ENCODE measurements around the gene CERKL. TPM values are rescaled to one million over a fixed set of nuclear protein-coding genes. Genes with fewer than 3 reads are reported as not detected.

Gene CERKL
- total and polyA plus RNA-seq, 2 experiments from 2014 or later, result 1.9 to 2.3 TPM

GRCh38 chr2:181526014-181526413 lies 130.9 kb downstream of the CERKL start:
- H3K79me2 ChIP-seq, result no peaks in the 10 kb centered on the region
- no peak overlapping the region for H2AFZ ChIP-seq
- no peaks in the 10 kb centered on the region for H3K27me3 ChIP-seq
- no peak for TF ChIP-seq EZH2phosphoT487 (IDR thresholded peaks at IDR 0.05; ENCODE audit: low read depth, severe bottlenecking, unreplicated experiment)
- TF ChIP-seq CTCF (IDR thresholded peaks at IDR 0.05; ENCODE audit: poor library complexity), result no peak
- no peak for TF ChIP-seq EZH2 (IDR thresholded peaks at IDR 0.05; ENCODE audit: borderline replicate concordance)
- no peaks in the 10 kb centered on the region for H4K20me1 ChIP-seq (ENCODE audit: insufficient read depth, poor library complexity, severe bottlenecking)
- no peaks in the 10 kb centered on the region for H3K36me3 ChIP-seq (replicated peaks; ENCODE audit: insufficient read depth, low read depth)
- DNase-seq (ENCODE audit: low spot score), result no peak
- H3K4me3 ChIP-seq, result no peak overlapping the region
- H3K27ac ChIP-seq, result no peak overlapping the region
- no peaks in the 10 kb centered on the region for H3K4me1 ChIP-seq (ENCODE audit: insufficient read depth)
- H3K9me3 ChIP-seq (ENCODE audit: low read depth), result no peaks in the 10 kb centered on the region
- 64% methylated on average over 4 of the region's 4 CpGs for WGBS (ENCODE audit: low lambda C conversion rate, missing lambda C conversion rate)
- H3K4me2 ChIP-seq, result no peak overlapping the region
- H3K9me2 ChIP-seq (replicated peaks; ENCODE audit: insufficient read depth), result no peaks in the 10 kb centered on the region

GRCh38 chr2:181523756-181524155 lies 133.1 kb downstream of the CERKL start:
- DNase-seq (ENCODE audit: low spot score), result no peak
- Histone ChIP-seq H3K79me2 (no peaks in the 10 kb centered on the region), H2AFZ (no peak overlapping the region), H3K4me2 (no peak overlapping the region), H3K4me1 (ENCODE audit: insufficient read depth) (no peaks in the 10 kb centered on the region), H3K9me3 (ENCODE audit: low read depth) (no peaks in the 10 kb centered on the region), H3K9me2 (replicated peaks; ENCODE audit: insufficient read depth) (no peaks in the 10 kb centered on the region), H3K27ac (no peak overlapping the region), H3K36me3 (replicated peaks; ENCODE audit: insufficient read depth, low read depth) (no peaks in the 10 kb centered on the region), H4K20me1 (ENCODE audit: insufficient read depth, poor library complexity, severe bottlenecking) (no peaks in the 10 kb centered on the region), H3K4me3 (no peak overlapping the region), H3K27me3 (no peaks in the 10 kb centered on the region)
- TF ChIP-seq EZH2 (IDR thresholded peaks at IDR 0.05; ENCODE audit: borderline replicate concordance) (no peak), EZH2phosphoT487 (IDR thresholded peaks at IDR 0.05; ENCODE audit: low read depth, severe bottlenecking, unreplicated experiment) (no peak), CTCF (IDR thresholded peaks at IDR 0.05; ENCODE audit: poor library complexity) (no peak)
- WGBS (ENCODE audit: low lambda C conversion rate, missing lambda C conversion rate), result 78% methylated on average over 5 of the region's 5 CpGs

- no peak overlapping the region for H2AFZ ChIP-seq
- no peak overlapping the region for H3K27ac ChIP-seq
- no peaks in the 10 kb centered on the region for H3K9me2 ChIP-seq (replicated peaks; ENCODE audit: insufficient read depth)
- no peaks in the 10 kb centered on the region for H3K36me3 ChIP-seq (replicated peaks; ENCODE audit: insufficient read depth, low read depth)
- H3K4me3 ChIP-seq, result no peak overlapping the region
- no peak overlapping the region for H3K4me2 ChIP-seq
- 96% methylated on average over 1 of the region's 1 CpG for WGBS (ENCODE audit: low lambda C conversion rate, missing lambda C conversion rate)
- no peaks in the 10 kb centered on the region for H3K27me3 ChIP-seq
- H3K79me2 ChIP-seq, result no peaks in the 10 kb centered on the region
- H3K4me1 ChIP-seq (ENCODE audit: insufficient read depth), result no peaks in the 10 kb centered on the region
- TF ChIP-seq EZH2phosphoT487 (IDR thresholded peaks at IDR 0.05; ENCODE audit: low read depth, severe bottlenecking, unreplicated experiment) (no peak), CTCF (IDR thresholded peaks at IDR 0.05; ENCODE audit: poor library complexity) (no peak), EZH2 (IDR thresholded peaks at IDR 0.05; ENCODE audit: borderline replicate concordance) (no peak)
- no peaks in the 10 kb centered on the region for H4K20me1 ChIP-seq (ENCODE audit: insufficient read depth, poor library complexity, severe bottlenecking)
- H3K9me3 ChIP-seq (ENCODE audit: low read depth), result no peaks in the 10 kb centered on the region
- DNase-seq (ENCODE audit: low spot score), result no peak
Observed at GRCh38 chr2:181520253-181520652, 136.7 kb downstream of the CERKL start.
